ENCODE data around the gene CAV3.

The CAV3 gene

DNA sequence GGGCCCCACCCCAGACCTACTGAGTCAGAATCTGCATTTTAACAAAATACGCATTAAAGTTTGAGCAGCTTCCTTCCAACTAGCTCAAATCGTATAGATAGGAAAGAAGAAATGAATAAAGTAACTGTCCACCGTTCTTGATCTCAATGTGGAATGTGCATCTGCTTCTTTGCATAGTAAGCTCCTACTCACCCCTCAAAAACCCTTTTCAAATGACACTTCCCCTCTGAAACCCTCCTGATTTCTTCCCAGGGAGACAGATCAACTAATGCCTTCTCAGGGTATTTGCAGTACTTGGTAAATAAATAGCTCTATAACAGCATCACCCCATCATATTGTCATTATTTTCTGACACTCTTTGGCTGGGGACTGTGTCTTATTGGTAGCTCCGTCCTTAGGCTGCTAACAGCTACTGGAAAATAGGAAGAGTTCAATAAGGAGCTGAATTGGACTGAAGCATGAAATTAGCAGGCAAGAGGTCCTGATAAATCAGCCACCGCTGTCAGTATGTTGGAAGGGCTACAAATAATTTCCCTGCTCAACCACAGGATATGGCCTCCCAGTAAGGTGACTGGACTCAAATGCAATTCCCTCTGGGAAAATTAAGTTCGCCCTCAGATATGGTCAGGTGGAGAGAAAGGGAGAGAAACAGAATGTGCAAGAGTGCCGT is 25.6 kb downstream of the CAV3 start:
- Histone ChIP-seq H3K9ac (ENCODE audit: low read length) (no peak overlapping the region), H3F3A (ENCODE audit: insufficient read depth) (no peaks in the 10 kb centered on the region), H2AFZ (ENCODE audit: low read depth, low read length, severe bottlenecking) (no peak overlapping the region), H3K4me3 (ENCODE audit: insufficient read depth, low read length, poor library complexity, severe bottlenecking) (no peak overlapping the region), H3K4me2 (ENCODE audit: low read depth, low read length, poor library complexity, severe bottlenecking) (no peak overlapping the region), H4K20me1 (ENCODE audit: low read depth, low read length) (no peaks in the 10 kb centered on the region), H3K27ac (ENCODE audit: low read depth, low read length) (no peak overlapping the region), H3K27me3 (ENCODE audit: low read length) (no peaks in the 10 kb centered on the region), H3K9me2 (replicated peaks; ENCODE audit: insufficient read depth, low read length) (no peaks in the 10 kb centered on the region), H3K9me3 (ENCODE audit: insufficient read depth, low read length) (no peaks in the 10 kb centered on the region), H3K79me2 (ENCODE audit: insufficient read depth, low read length) (no peaks in the 10 kb centered on the region), H3K36me3 (ENCODE audit: low read length) (no peaks in the 10 kb centered on the region)
- TF ChIP-seq CTCF (IDR thresholded peaks at IDR 0.05; ENCODE audit: insufficient read depth, low read length, poor library complexity, severe bottlenecking) (no peak), EZH2phosphoT487 (conservative IDR thresholded peaks at IDR 0.05; ENCODE audit: low read length) (no peak)

GRCh38 chr3:8760091-8760490 is 26.5 kb downstream of the CAV3 start:
- Histone ChIP-seq H2AFZ (ENCODE audit: low read depth, low read length, severe bottlenecking) (no peak overlapping the region), H3K27ac (ENCODE audit: low read depth, low read length) (no peak overlapping the region), H3K9ac (ENCODE audit: low read length) (no peak overlapping the region), H3K4me3 (ENCODE audit: insufficient read depth, low read length, poor library complexity, severe bottlenecking) (no peak overlapping the region), H3K9me3 (ENCODE audit: insufficient read depth, low read length) (no peaks in the 10 kb centered on the region), H3K36me3 (ENCODE audit: low read length) (no peaks in the 10 kb centered on the region), H3K9me2 (replicated peaks; ENCODE audit: insufficient read depth, low read length) (no peaks in the 10 kb centered on the region), H3K79me2 (ENCODE audit: insufficient read depth, low read length) (no peaks in the 10 kb centered on the region), H4K20me1 (ENCODE audit: low read depth, low read length) (no peaks in the 10 kb centered on the region), H3F3A (ENCODE audit: insufficient read depth) (no peaks in the 10 kb centered on the region), H3K4me2 (ENCODE audit: low read depth, low read length, poor library complexity, severe bottlenecking) (no peak overlapping the region), H3K27me3 (ENCODE audit: low read length) (no peaks in the 10 kb centered on the region)
- TF ChIP-seq CTCF (IDR thresholded peaks at IDR 0.05; ENCODE audit: insufficient read depth, low read length, poor library complexity, severe bottlenecking) (no peak), EZH2phosphoT487 (conservative IDR thresholded peaks at IDR 0.05; ENCODE audit: low read length) (no peak)

GRCh38 chr3:8760506-8760905 is 26.9 kb downstream of the CAV3 start:
- no peak for TF ChIP-seq CTCF (IDR thresholded peaks at IDR 0.05; ENCODE audit: insufficient read depth, low read length, poor library complexity, severe bottlenecking)
- no peak for TF ChIP-seq EZH2phosphoT487 (conservative IDR thresholded peaks at IDR 0.05; ENCODE audit: low read length)
- H3K9ac ChIP-seq (ENCODE audit: low read length): no peak overlapping the region
- no peak overlapping the region for H3K27ac ChIP-seq (ENCODE audit: low read depth, low read length)
- H3K27me3 ChIP-seq (ENCODE audit: low read length): no peaks in the 10 kb centered on the region
- no peak overlapping the region for H3K4me2 ChIP-seq (ENCODE audit: low read depth, low read length, poor library complexity, severe bottlenecking)
- H3K36me3 ChIP-seq (ENCODE audit: low read length): no peaks in the 10 kb centered on the region
- H3K79me2 ChIP-seq (ENCODE audit: insufficient read depth, low read length): no peaks in the 10 kb centered on the region
- H3K9me3 ChIP-seq (ENCODE audit: insufficient read depth, low read length): no peaks in the 10 kb centered on the region
- H2AFZ ChIP-seq (ENCODE audit: low read depth, low read length, severe bottlenecking): no peak overlapping the region
- H3K9me2 ChIP-seq (replicated peaks; ENCODE audit: insufficient read depth, low read length): no peaks in the 10 kb centered on the region
- H3F3A ChIP-seq (ENCODE audit: insufficient read depth): no peaks in the 10 kb centered on the region
- H3K4me3 ChIP-seq (ENCODE audit: insufficient read depth, low read length, poor library complexity, severe bottlenecking): no peak overlapping the region
- H4K20me1 ChIP-seq (ENCODE audit: low read depth, low read length): no peaks in the 10 kb centered on the region
